ENCODE measurements around the gene POLR1A.

GRCh38 chr2:85987266-85988174 lies 118.2 kb downstream of the POLR1A start:
- TF ChIP-seq CTCF (IDR thresholded peaks at IDR 0.05; ENCODE audit: insufficient read depth, low read depth, low read length) (no peak), EZH2 (IDR thresholded peaks at IDR 0.05; ENCODE audit: insufficient read depth, low read length) (no peak)
